Measurements from ENCODE around the gene UPP1. TPM values are rescaled to one million over a fixed set of nuclear protein-coding genes. Genes with fewer than 3 reads are reported as not detected.

Gene UPP1
- total and polyA plus RNA-seq, 2 of the 13 experiments (the other 11 are each of a cell fraction or from before 2014, with no cell fraction given) = 5.7 to 9.8 TPM

- TF ChIP-seq ZNF280B (CRISPR knock-in tag; IDR thresholded peaks at IDR 0.05; ENCODE audit: borderline replicate concordance) (no peak), ZSCAN22 (CRISPR knock-in tag; IDR thresholded peaks at IDR 0.05) (no peak; the same call in 1 of the 2 replicates), ZEB1 (IDR thresholded peaks at IDR 0.05; ENCODE audit: insufficient replicate concordance, low read depth) (no peak), ELF4 (CRISPR knock-in tag; IDR thresholded peaks at IDR 0.05; ENCODE audit: borderline replicate concordance) (no peak; the same call in 1 of the 2 replicates), HINFP (CRISPR knock-in tag; IDR thresholded peaks at IDR 0.05; ENCODE audit: low read depth) (peak; percentile 62; the same call in 1 of the 2 replicates), CENPT (CRISPR knock-in tag; IDR thresholded peaks at IDR 0.05; ENCODE audit: low read depth) (no peak), SRSF4 (IDR thresholded peaks at IDR 0.05; ENCODE audit: low read depth, low read length, poor library complexity, severe bottlenecking) (no peak), HNRNPL (IDR thresholded peaks at IDR 0.05; ENCODE audit: low read depth, low read length) (peak; percentile 80; the same call in 1 of the 2 replicates), EED (CRISPR knock-in tag; IDR thresholded peaks at IDR 0.05) (no peak), PLSCR1 (CRISPR knock-in tag; IDR thresholded peaks at IDR 0.05; ENCODE audit: borderline replicate concordance) (no peak), SP1 (IDR thresholded peaks at IDR 0.05) (no peak), SP1 (CRISPR knock-in tag; IDR thresholded peaks at IDR 0.05) (no peak), PATZ1 (CRISPR knock-in tag; IDR thresholded peaks at IDR 0.05) (no peak), ZNF784 (CRISPR knock-in tag; IDR thresholded peaks at IDR 0.05; ENCODE audit: borderline replicate concordance) (no peak), HOXA9 (CRISPR knock-in tag; IDR thresholded peaks at IDR 0.05; ENCODE audit: borderline replicate concordance) (no peak), ISX (CRISPR knock-in tag; conservative IDR thresholded peaks at IDR 0.05) (no peak), ZNF484 (CRISPR knock-in tag; IDR thresholded peaks at IDR 0.05; ENCODE audit: borderline replicate concordance, low read depth) (no peak; the same call in 1 of the 2 replicates), ARNTL (CRISPR knock-in tag; IDR thresholded peaks at IDR 0.05) (peak; percentile 19; the same call in 1 of the 2 replicates), NRL (CRISPR knock-in tag; IDR thresholded peaks at IDR 0.05; ENCODE audit: borderline replicate concordance) (no peak), NFRKB (IDR thresholded peaks at IDR 0.05) (no peak)
Measured at GRCh38 chr7:48088559-48089045, 463 bp upstream of the UPP1 start (continued).

Data from HepG2 (cell line).